Uterus (tissue), 4 donors: Measurements from ENCODE around the gene WTIP. TPM values are rescaled to one million over a fixed set of nuclear protein-coding genes. Genes with fewer than 3 reads are reported as not detected.

Experiments
- DNase-seq, 2 donors: peaks; one replicate each; pipeline ENCODE4 v3.0.0-alpha.2; 2019 to 2020
- H3K27ac ChIP-seq, 2 donors: fragments of 200-600 bp; sonication (generic); 1 replicate in 1 of 2; 2 replicates in 1 of 2; pipeline ENCODE4 v1.5.1; 2016 to 2018
- H3K27me3 ChIP-seq, 2 donors: fragments of 200-600 bp; sonication (generic); one replicate each; pipeline ENCODE4 v1.5.1; 2018 to 2019; ENCODE audit warnings: control low read depth in 1 of 2
- H3K36me3 ChIP-seq, 2 donors: fragments of 200-600 bp; sonication (generic); one replicate each; pipeline ENCODE4 v1.5.1; 2019; ENCODE audit warnings: control low read depth in 1 of 2
- H3K4me1 ChIP-seq, 2 donors: fragments of 200-600 bp; sonication (generic); one replicate each; pipeline ENCODE4 v1.5.1; 2018 to 2019; ENCODE audit warnings: control low read depth in 1 of 2
- H3K4me3 ChIP-seq, 2 donors: fragments of 200-600 bp; sonication (generic); 1 replicate in 1 of 2; 2 replicates in 1 of 2; pipeline ENCODE4 v1.5.1; 2018 to 2019; ENCODE audit warnings: mild to moderate bottlenecking in 1 of 2
- H3K9me3 ChIP-seq, 2 donors: fragments of 200-600 bp; sonication (generic); one replicate each; pipeline ENCODE4 v1.5.1; 2019; ENCODE audit warnings: control low read depth in 1 of 2
- POLR2A ChIP-seq, 2 donors: fragments of 450-650 bp; IDR thresholded peaks; one replicate each; pipeline ENCODE4 v1.6.1; 2016; ENCODE audit warnings: antibody characterized with exemption in 2 of 2, mild to moderate bottlenecking in 1 of 2, moderate library complexity in 1 of 2
- intact Hi-C: fragments of 100-400 bp; cut with DNase I; formaldehyde crosslinking; loops from one replicate; pipeline ENCODE4 v1.15.1; 2023; ENCODE audit warnings: low total_unique reads
- total RNA-seq, 4 donors: library from RNA; depleted of rRNA in 3 of 4; stranded (reverse); fragments of >200 nt in 3 of 4; gene quantifications; one replicate each; pipeline versions ENCODE4 v1.1.0 to v1.2.4, GENCODE V29; 2014 to 2023
- TF ChIP-seq, protein P1 (sequence below), 4 experiments: fragments of 200-600 bp in 2 of 4; fragments of 450-650 bp in 2 of 4; sonication (generic) in 2 of 4; IDR thresholded peaks; one replicate each; pipeline ENCODE4 v1.5.1; 2016 to 2019; ENCODE audit warnings: antibody characterized with exemption in 4 of 4, mild to moderate bottlenecking in 2 of 4, moderate library complexity in 1 of 4
- donor health status: DM: yes; HTN: yes; CAD: no.

The WTIP gene
- total RNA-seq, 4 donors from 2014 or later, result 5.9 to 38.0 (median 19.3) TPM

GRCh38 chr19:34481861-34482379 lies 362 bp downstream of the WTIP start:
- TF ChIP-seq, protein P1, sequence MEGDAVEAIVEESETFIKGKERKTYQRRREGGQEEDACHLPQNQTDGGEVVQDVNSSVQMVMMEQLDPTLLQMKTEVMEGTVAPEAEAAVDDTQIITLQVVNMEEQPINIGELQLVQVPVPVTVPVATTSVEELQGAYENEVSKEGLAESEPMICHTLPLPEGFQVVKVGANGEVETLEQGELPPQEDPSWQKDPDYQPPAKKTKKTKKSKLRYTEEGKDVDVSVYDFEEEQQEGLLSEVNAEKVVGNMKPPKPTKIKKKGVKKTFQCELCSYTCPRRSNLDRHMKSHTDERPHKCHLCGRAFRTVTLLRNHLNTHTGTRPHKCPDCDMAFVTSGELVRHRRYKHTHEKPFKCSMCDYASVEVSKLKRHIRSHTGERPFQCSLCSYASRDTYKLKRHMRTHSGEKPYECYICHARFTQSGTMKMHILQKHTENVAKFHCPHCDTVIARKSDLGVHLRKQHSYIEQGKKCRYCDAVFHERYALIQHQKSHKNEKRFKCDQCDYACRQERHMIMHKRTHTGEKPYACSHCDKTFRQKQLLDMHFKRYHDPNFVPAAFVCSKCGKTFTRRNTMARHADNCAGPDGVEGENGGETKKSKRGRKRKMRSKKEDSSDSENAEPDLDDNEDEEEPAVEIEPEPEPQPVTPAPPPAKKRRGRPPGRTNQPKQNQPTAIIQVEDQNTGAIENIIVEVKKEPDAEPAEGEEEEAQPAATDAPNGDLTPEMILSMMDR (IDR thresholded peaks at IDR 0.05), result no peak
- TF ChIP-seq POLR2A (IDR thresholded peaks at IDR 0.05), result no peak
- H3K27me3 ChIP-seq, result no peaks in the 10 kb centered on the region
- peak overlapping the region; percentile 38 to 82 for H3K4me3 ChIP-seq
- no peaks in the 10 kb centered on the region for H3K36me3 ChIP-seq
- intact Hi-C loops, result loop anchor here (10.0 kb wide), 1 partner anchor 47 kb away; no protein-coding TSS in a partner anchor
- H3K27ac ChIP-seq, result peak overlapping the region; percentile 75 to 77
- no peak for DNase-seq
- no peaks in the 10 kb centered on the region for H3K9me3 ChIP-seq
- peaks cover 0 to 16% of the 10 kb centered on the region in 2 donors for H3K4me1 ChIP-seq

- Histone ChIP-seq H3K4me1 (peaks cover 0 to 17% of the 10 kb centered on the region in 2 donors), H3K9me3 (no peaks in the 10 kb centered on the region), H3K4me3 (peak overlapping the region; percentile 38 to 82), H3K36me3 (no peaks in the 10 kb centered on the region), H3K27ac (peak overlapping the region; percentile 75 to 77), H3K27me3 (no peaks in the 10 kb centered on the region)
- intact Hi-C loops, result loop anchor here (10.0 kb wide), 1 partner anchor 48 kb away; no protein-coding TSS in a partner anchor
- DNase-seq, result no peak
- TF ChIP-seq POLR2A (IDR thresholded peaks at IDR 0.05), result no peak
- TF ChIP-seq, protein P1 (IDR thresholded peaks at IDR 0.05), result no peak
Measured at GRCh38 chr19:34482380-34483250, 1.1 kb downstream of the WTIP start.

DNA sequence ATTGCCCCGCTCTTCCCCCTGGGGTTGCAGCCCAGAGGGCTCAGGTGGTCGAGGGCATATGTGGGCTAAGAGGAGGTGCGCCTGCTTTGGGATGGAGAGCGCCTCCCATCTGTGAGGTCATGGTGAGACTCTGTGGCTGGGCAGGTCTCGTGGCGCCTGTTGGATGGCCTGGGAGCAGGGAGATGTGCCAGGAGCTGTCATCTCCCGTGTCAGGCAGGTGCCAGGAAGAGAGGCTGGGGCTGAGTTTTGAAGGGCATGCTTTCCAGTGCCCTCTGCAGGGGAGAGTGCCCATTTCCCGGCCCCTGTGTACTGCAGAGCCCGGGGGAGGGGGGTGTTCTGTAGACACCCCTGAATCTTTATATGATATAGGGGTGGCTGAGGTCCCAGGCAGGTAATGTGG lies 2.8 kb downstream of the WTIP start:
- H3K4me1 ChIP-seq, result peaks cover 0 to 21% of the 10 kb centered on the region in 2 donors
- intact Hi-C loops, result loop anchor here (10.0 kb wide), 1 partner anchor 50 kb away; no protein-coding TSS in a partner anchor
- H3K36me3 ChIP-seq, result no peaks in the 10 kb centered on the region
- H3K27me3 ChIP-seq, result no peaks in the 10 kb centered on the region
- peak overlapping the region in 1 of 2 donors; percentile 10 for H3K4me3 ChIP-seq
- H3K9me3 ChIP-seq, result no peaks in the 10 kb centered on the region
- H3K27ac ChIP-seq, result peak overlapping the region in 1 of 2 donors; percentile 34
- TF ChIP-seq, protein P1 (IDR thresholded peaks at IDR 0.05), result no peak
- TF ChIP-seq POLR2A (IDR thresholded peaks at IDR 0.05), result no peak
- DNase-seq, result no peak

DNA sequence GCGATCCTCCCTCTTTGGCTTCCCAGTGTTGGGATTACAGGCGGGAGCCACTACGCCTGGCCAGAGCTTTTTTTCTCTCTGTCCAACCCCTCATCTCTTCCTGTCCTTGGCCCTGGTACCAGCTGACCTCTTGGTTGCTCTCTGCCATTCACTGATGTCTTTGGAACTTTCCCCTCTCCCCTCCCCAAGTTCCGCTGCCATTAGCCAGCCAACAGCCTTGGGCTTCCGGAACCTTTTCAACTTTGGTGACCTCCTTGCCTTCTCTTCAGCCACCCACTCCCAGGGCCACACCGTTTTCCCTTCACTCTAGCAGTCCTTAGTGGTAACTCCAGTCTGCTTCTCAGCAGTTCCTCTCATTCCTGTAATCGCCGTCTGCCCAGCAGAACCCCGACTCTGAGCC lies 4.3 kb downstream of the WTIP start:
- no peak for TF ChIP-seq POLR2A (IDR thresholded peaks at IDR 0.05)
- TF ChIP-seq, protein P1 (IDR thresholded peaks at IDR 0.05), result no peak
- no peaks in the 10 kb centered on the region for H3K27me3 ChIP-seq
- no peak for DNase-seq
- H3K36me3 ChIP-seq, result no peaks in the 10 kb centered on the region
- peaks cover 0 to 17% of the 10 kb centered on the region in 2 donors for H3K4me1 ChIP-seq
- intact Hi-C loops, result loop anchor here (10.0 kb wide), 1 partner anchor 51 kb away; no protein-coding TSS in a partner anchor
- no peaks in the 10 kb centered on the region for H3K9me3 ChIP-seq
- H3K4me3 ChIP-seq, result no peak overlapping the region
- no peak overlapping the region for H3K27ac ChIP-seq

DNA sequence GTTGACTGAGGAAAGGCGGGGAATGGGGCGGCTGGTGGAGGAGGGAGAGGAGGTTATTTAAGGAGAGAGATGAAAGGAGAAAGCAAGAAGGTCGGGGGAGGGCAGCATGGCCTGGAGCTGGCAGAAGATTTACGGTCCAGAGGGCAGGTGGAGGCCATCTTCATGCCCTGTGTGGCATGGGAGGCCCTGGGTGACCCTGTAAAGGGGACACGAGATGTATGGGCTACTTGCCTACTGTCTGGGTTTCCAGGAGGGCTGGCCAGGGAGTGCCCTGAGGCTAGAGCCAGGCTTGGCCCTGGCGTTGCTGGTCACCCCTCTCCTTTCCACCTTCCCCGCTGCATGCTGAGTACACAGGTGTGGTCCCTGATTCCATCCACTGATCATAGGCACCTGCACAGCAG lies 6.1 kb downstream of the WTIP start:
- Histone ChIP-seq H3K4me1 (peaks cover 0 to 14% of the 10 kb centered on the region in 2 donors), H3K36me3 (no peaks in the 10 kb centered on the region), H3K27ac (no peak overlapping the region), H3K9me3 (no peaks in the 10 kb centered on the region), H3K27me3 (no peaks in the 10 kb centered on the region), H3K4me3 (no peak overlapping the region)
- intact Hi-C loops, result loop anchor here (10.0 kb wide), 1 partner anchor 53 kb away; no protein-coding TSS in a partner anchor
- DNase-seq, result no peak
- no peak for TF ChIP-seq POLR2A (IDR thresholded peaks at IDR 0.05)
- TF ChIP-seq, protein P1 (IDR thresholded peaks at IDR 0.05), result no peak
